ENCODE data around the gene ATXN2.

DNA sequence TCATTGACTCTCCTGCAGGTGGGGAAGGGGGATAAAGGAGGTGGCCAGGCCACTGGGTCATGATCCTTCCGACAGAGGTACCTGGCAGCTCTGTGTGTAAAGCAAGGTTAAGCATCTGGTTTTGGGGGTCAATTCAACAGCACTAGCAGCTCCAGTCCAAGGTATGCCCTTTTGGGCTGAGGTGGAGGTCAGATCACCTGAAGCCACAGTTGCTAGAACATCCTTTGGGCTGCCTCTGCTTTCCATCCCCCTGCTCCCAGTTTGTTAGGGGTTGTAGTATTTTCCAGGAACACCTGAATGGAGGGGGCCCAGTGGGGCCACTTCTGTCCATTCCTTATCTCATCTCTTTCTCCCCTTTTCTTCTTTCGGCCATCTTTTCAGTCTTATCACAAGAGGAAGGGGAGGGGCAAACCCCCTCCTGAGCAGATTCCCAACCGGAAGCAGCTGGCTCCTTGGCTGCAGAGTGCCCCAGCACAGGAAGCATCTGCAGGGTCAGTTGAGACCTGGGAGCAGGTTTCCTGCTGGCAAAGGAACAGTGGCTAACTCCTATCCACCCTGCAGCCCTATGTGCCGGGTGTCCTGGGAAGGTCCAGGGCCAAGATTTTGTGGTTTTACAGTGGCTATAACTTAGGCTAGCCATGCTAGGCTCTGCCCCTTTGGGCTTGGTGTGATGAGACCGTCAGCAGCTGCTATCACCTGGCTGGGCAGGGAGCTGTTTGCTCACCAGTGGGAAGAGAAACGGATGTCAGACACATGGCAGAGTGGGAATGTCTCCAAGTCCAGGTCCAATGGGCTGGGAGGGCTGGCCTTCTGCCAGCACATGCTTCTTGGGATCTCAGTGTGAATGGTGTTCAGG, 153.2 kb downstream of the ATXN2 start:
- TF ChIP-seq, protein P1, sequence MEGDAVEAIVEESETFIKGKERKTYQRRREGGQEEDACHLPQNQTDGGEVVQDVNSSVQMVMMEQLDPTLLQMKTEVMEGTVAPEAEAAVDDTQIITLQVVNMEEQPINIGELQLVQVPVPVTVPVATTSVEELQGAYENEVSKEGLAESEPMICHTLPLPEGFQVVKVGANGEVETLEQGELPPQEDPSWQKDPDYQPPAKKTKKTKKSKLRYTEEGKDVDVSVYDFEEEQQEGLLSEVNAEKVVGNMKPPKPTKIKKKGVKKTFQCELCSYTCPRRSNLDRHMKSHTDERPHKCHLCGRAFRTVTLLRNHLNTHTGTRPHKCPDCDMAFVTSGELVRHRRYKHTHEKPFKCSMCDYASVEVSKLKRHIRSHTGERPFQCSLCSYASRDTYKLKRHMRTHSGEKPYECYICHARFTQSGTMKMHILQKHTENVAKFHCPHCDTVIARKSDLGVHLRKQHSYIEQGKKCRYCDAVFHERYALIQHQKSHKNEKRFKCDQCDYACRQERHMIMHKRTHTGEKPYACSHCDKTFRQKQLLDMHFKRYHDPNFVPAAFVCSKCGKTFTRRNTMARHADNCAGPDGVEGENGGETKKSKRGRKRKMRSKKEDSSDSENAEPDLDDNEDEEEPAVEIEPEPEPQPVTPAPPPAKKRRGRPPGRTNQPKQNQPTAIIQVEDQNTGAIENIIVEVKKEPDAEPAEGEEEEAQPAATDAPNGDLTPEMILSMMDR (conservative IDR thresholded peaks at IDR 0.05; ENCODE audit: low read depth, low read length) = no peak
- no peak for TF ChIP-seq RCOR1 (IDR thresholded peaks at IDR 0.05; ENCODE audit: insufficient replicate concordance, low read length)
- TF ChIP-seq POLR2A (IDR thresholded peaks at IDR 0.05; ENCODE audit: low read depth, low read length) = no peak
- no peak for TF ChIP-seq FOS (IDR thresholded peaks at IDR 0.05; ENCODE audit: low read depth, low read length)
- TF ChIP-seq MXI1 (IDR thresholded peaks at IDR 0.05; ENCODE audit: borderline replicate concordance, low read depth, low read length) = no peak
- no peak for TF ChIP-seq SMC3 (IDR thresholded peaks at IDR 0.05; ENCODE audit: low read depth, low read length)
- TF ChIP-seq CEBPB (IDR thresholded peaks at IDR 0.05; ENCODE audit: low read depth, low read length) = no peak
- TF ChIP-seq, protein P2, sequence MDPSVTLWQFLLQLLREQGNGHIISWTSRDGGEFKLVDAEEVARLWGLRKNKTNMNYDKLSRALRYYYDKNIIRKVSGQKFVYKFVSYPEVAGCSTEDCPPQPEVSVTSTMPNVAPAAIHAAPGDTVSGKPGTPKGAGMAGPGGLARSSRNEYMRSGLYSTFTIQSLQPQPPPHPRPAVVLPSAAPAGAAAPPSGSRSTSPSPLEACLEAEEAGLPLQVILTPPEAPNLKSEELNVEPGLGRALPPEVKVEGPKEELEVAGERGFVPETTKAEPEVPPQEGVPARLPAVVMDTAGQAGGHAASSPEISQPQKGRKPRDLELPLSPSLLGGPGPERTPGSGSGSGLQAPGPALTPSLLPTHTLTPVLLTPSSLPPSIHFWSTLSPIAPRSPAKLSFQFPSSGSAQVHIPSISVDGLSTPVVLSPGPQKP (IDR thresholded peaks at IDR 0.05; ENCODE audit: borderline replicate concordance, low read depth, low read length) = no peak
- no peak for TF ChIP-seq RAD21 (IDR thresholded peaks at IDR 0.05; ENCODE audit: low read length)
- TF ChIP-seq, protein P3, sequence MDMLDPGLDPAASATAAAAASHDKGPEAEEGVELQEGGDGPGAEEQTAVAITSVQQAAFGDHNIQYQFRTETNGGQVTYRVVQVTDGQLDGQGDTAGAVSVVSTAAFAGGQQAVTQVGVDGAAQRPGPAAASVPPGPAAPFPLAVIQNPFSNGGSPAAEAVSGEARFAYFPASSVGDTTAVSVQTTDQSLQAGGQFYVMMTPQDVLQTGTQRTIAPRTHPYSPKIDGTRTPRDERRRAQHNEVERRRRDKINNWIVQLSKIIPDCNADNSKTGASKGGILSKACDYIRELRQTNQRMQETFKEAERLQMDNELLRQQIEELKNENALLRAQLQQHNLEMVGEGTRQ (IDR thresholded peaks at IDR 0.05; ENCODE audit: low read depth, low read length) = no peak
- TF ChIP-seq NFE2L2 (IDR thresholded peaks at IDR 0.05; ENCODE audit: low read depth, low read length) = no peak
